ENCODE results near the gene ARHGAP12.
"Not testable (repeated sequence)": the region's sequence is repeated elsewhere in the genome, so short reads cannot be mapped to it uniquely, and the experiment has no call there.

Gene ARHGAP12

DNA sequence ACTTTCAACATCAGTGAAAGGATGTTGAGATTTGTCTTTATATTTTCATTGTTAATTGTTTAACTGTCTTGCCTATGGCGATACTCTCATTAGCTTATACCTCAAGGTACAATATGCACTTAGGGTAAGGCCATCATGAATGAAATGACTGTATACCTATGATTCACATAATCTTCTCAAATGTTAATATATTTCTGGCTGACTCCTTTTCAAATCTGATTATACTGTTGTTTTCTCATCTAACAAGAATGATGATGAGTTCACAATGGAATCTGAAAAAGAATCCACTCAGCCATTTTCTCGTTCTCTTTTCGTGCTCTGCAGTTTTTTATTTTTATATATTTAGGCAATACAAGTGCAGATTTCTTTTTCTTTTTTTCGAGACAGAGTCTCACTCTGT lies 159.1 kb downstream of the ARHGAP12 start:
- DNase-seq (ENCODE audit: low read depth in 2 of 2): no peak

DNA sequence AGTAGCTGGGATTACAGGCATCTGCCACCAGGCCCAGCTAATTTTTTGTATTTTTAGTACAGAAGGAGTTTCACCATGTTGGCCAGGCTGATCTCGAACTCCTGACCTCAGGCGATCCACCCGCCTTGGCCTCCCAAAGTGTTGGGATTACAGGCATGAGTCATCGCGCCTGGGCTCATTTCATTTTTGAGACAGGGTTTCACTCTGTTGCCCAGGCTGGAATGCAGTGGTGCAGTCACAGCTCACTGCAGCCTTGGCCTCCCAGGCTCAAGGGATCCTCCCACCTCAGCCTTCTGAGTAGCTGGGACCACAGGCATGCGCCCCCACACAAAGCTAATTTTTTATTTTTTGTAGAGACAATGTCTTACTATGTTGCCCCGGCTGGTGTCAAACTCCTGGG lies 159.7 kb downstream of the ARHGAP12 start:
- not testable (repeated sequence) for DNase-seq (ENCODE audit: low read depth in 2 of 2)

- no peak for DNase-seq (ENCODE audit: low read depth in 2 of 2)
These were observed 160.2 kb downstream of the ARHGAP12 start for GRCh38 chr10:31768467-31768866.

DNA sequence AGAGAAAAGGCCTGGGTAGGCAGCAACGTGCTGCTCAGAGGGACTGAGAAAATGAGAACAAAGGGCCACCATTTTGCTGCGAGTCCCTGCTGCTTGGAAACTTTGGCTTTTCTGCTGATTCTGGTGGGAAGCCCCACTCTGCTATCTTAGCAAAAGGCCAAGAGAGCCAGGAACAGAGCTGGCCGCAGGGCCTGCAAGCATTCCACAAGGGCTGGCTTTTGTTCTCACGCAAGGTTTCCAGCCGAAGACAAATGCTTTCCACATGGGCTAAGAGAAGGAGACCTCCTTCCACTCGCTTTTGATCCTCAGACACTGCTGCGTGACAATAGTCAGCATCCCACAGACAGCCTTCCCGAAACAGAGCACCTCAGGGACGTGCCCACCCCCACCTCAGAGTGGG lies 163.1 kb downstream of the ARHGAP12 start:
- DNase-seq (ENCODE audit: low read depth in 2 of 2): no peak

DNA sequence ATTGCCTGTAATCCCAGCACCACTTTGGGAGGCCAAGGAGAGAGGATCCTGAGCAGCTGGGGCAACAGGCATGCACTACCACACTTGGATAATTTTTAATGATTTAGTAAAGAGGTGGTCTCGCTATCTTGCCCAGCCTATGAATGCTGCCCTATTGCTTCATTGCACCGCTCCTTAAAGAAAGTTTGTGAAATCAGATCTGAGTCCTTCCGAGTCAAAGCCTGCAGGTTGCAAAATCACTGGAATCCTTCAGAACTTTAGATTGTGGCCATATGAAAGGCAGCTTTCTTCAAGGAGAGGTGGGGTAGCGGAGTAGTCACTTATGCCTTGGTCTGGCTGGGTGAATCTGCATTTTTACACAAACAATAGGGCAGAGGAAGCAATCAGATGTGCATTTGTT lies 166.3 kb downstream of the ARHGAP12 start:
- DNase-seq (ENCODE audit: low read depth in 2 of 2): no peak

- DNase-seq (ENCODE audit: low read depth in 2 of 2): no peak
These were observed 167.5 kb downstream of the ARHGAP12 start for GRCh38 chr10:31761156-31761555.

DNA sequence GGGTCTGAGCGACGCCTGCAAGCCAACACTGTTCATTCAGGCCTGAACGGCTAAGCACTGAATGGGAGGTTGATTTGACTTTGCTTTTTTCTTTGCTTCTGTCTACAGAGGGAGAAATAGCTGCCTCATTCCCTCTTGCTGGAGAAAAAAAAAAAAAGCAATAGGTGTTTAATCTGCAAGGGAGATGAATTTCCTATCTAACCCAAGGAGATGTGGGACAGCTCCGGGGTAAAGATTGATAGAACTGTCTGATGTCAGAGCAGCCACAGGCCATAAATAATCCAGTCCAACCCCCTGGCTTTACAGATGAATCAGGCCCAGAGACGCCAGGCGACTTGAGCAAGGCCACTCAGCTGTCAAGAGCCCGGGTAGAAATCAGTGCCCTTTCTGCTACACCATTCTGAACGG lies 168.0 kb downstream of the ARHGAP12 start:
- DNase-seq (ENCODE audit: low read depth in 2 of 2): no peak

- peak; percentile 92 to 93 for DNase-seq (ENCODE audit: low read depth in 2 of 2)
These were observed 168.6 kb downstream of the ARHGAP12 start for GRCh38 chr10:31759799-31760626.

DNA sequence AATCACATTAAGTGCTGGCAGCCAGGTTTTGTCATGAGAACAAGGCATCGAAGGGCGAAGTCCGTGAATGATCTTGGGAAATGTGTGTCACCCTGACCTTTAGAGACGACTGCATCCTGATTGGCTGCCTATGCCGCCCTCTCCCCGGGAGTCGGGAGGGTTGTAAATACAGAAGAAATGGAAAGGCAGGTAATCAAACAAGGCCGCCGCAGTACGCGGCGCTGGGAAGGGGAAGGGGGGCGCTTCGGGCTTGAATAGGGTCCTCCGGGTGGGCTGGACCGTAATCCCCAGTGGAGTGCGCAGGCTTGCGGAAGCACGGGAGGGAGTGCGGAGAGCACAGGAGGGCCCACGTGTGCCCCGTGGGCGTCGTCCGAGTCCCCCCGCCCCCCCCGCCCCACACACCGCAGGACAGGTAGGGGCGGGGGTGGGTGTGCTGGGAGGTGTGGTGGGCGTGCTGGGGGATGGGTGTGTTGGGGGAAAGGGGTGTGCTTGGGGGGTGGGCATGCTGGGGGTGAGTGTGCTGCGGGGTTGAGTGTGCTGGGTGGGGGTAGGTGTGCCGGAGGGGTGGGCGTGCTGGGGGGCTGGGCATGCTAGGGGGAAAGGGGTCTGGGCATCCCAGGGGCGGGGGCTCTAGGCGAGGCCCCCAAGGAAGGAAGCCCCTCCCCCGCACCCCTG lies 169.4 kb downstream of the ARHGAP12 start:
- DNase-seq (ENCODE audit: low read depth in 2 of 2): peak; percentile 51 to 67

DNA sequence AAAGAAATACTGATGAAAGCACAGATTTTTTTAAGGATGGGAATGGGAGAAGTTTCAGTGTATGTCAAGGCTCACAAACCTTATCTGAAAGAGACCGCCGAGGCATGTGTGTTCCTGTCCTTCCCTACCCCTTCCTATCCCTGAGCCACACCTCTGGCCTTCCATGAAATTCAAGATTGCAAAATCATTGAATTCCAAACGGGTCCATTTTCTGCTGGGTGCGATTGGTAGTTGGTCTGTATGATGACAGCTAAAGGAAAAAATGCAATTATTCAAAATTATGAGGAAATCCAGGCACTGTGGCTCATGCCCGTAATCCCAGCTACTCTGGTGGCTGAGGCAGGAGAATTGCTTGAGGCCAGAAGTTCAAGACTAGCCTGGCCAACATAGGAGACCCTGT lies 170.1 kb downstream of the ARHGAP12 start:
- DNase-seq (ENCODE audit: low read depth in 2 of 2): no peak

- no peak for DNase-seq (ENCODE audit: low read depth in 2 of 2)
These were observed 170.8 kb downstream of the ARHGAP12 start for GRCh38 chr10:31757831-31758230.

GRCh38 chr10:31757386-31757791 lies 171.2 kb downstream of the ARHGAP12 start:
- DNase-seq (ENCODE audit: low read depth in 2 of 2): no peak

DNA sequence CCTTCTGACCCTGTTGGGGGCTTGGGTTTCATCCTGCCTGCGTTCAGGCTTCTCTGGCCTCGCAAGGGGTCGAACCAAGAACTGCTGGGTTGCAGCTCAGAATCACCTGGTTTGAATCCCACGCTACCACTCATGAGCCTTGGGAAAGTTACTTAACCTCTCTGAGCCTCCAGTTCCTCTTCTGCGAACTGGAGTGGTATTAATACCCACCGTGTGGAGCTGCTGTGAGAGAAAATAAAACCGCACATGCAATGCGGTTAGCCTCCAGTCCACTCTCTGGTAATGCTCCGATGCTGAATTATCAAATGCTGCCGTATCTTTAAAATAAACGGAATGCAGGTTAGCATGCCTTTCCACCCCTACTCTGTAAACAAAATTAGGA lies 171.9 kb downstream of the ARHGAP12 start:
- DNase-seq (ENCODE audit: low read depth in 2 of 2): no peak

DNA sequence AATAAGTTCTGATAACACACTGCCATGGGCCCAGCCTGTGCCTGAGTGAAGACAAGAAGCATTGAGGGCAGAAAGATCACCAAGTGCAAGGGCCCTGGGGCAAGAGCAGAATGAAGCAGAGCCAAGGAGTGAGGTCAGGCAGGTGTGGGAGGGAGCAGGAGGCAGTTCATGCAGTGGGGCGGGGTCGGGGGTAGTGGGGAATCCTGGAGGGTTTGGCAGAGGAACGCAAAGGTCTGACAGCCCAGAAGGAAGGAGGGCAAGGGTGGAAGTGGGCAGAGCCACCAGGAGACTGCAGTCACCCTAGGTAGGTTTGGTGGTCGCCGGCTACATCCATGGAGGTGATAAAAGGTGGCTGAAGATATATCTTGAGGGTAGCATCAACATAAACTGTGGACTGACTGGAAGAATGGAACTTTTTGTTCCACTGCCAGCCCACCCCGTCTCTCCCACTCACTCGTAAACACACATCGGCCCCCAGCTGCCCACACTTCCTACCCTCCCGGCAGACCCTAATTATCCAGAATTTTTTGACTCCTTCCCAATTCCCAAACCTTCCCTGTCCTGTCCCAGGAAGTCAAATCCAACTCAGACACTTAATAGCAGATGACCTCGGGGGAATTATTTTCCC lies 172.4 kb downstream of the ARHGAP12 start:
- no peak for DNase-seq (ENCODE audit: low read depth in 2 of 2)
